ENCODE data around the gene PCBP1.
A peak's percentile ranks its signal among the peaks of the same experiment; 100 is the strongest.
"Not testable (repeated sequence)": the region's sequence is repeated elsewhere in the genome, so short reads cannot be mapped to it uniquely, and the experiment has no call there.

Gene PCBP1

GRCh38 chr2:70083344-70084156 lies 3.7 kb upstream of the PCBP1 start:
- DNase-seq = no peak

DNA sequence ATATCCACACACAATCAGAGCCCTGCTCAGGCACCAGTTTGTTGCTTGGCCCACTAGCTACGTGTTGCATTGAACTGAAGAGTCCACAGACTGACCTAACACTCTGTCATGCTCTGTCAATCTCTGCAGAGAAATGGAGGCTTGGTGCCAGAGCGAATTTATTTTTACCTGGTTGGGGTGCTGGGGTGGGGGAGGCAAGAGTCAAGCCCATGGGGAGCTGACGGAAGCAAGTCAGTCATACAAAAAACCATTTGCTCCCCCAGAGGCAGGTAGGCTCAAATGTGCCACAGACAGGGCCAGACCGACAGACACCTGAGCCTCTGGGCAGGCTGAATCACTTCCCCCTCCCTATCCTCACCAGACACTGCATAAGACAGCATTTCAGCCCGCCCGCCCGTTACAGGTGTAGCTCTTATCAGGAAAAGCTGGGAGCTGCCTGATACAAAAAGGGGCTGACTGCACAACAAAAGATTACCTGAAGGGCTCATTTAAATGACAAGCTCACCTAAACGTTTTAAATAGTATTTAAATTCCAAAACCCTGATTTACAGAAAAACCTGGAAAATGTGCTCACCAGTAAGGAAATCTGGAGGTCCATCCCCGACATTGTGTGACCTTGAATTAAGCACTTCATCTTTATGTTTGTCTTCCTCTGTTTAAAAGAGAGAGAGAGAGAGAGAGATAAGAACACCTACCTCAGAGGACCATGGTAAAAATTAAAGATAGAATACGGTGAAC lies 2.1 kb upstream of the PCBP1 start:
- peak; percentile 39 to 67 (median 50) for DNase-seq

GRCh38 chr2:70085711-70086277 lies 1.5 kb upstream of the PCBP1 start:
- peak in 2 of 6 experiments; percentile 40 to 58 for DNase-seq

- peak in 5 of 6 experiments; percentile 78 to 99 (median 96) for DNase-seq
Observed at GRCh38 chr2:70086278-70086837, 919 bp upstream of the PCBP1 start.

DNA sequence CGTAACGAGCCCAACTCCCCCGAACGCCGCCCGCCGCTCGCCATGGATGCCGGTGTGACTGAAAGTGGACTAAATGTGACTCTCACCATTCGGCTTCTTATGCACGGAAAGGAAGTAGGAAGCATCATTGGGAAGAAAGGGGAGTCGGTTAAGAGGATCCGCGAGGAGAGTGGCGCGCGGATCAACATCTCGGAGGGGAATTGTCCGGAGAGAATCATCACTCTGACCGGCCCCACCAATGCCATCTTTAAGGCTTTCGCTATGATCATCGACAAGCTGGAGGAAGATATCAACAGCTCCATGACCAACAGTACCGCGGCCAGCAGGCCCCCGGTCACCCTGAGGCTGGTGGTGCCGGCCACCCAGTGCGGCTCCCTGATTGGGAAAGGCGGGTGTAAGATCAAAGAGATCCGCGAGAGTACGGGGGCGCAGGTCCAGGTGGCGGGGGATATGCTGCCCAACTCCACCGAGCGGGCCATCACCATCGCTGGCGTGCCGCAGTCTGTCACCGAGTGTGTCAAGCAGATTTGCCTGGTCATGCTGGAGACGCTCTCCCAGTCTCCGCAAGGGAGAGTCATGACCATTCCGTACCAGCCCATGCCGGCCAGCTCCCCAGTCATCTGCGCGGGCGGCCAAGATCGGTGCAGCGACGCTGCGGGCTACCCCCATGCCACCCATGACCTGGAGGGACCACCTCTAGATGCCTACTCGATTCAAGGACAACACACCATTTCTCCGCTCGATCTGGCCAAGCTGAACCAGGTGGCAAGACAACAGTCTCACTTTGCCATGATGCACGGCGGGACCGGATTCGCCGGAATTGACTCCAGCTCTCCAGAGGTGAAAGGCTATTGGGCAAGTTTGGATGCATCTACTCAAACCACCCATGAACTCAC lies 673 bp downstream of the PCBP1 start:
- DNase-seq = peak in 3 of 6 experiments; percentile 23 to 65 (median 42)

DNA sequence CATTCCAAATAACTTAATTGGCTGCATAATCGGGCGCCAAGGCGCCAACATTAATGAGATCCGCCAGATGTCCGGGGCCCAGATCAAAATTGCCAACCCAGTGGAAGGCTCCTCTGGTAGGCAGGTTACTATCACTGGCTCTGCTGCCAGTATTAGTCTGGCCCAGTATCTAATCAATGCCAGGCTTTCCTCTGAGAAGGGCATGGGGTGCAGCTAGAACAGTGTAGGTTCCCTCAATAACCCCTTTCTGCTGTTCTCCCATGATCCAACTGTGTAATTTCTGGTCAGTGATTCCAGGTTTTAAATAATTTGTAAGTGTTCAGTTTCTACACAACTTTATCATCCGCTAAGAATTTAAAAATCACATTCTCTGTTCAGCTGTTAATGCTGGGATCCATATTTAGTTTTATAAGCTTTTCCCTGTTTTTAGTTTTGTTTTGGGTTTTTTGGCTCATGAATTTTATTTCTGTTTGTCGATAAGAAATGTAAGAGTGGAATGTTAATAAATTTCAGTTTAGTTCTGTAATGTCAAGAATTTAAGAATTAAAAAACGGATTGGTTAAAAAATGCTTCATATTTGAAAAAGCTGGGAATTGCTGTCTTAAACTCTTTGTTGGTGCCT lies 1.4 kb downstream of the PCBP1 start:
- peak in 1 of 6 experiments; percentile 26 for DNase-seq

GRCh38 chr2:70089220-70089982 lies 2.1 kb downstream of the PCBP1 start:
- DNase-seq = peak in 2 of 6 experiments; percentile 12 to 24

DNA sequence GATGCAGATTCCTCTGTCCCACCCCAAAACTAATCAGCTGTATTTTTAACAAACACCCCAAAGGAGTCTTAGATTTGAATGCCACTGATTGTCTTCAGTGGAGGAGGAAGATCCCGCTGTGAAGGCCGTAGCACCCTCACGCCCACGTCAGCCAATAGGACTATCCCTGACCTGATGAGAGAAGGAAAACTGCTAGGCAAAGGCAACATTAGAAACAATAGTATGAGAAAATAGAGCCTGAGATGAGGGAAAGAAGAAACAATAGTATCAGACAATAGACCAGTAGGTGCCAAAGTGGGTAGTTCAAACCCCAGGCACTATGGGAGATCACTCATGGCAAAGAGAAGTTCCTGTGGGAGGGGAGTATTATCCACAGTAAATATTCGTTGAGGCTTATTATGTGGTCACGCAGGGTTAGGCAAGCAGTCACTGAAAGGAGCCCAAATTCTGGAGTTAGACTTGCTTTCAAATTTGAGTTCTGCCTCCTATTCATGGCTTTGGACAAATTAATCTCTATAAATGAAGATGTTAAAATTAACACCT lies 2.8 kb downstream of the PCBP1 start:
- no peak for DNase-seq

DNA sequence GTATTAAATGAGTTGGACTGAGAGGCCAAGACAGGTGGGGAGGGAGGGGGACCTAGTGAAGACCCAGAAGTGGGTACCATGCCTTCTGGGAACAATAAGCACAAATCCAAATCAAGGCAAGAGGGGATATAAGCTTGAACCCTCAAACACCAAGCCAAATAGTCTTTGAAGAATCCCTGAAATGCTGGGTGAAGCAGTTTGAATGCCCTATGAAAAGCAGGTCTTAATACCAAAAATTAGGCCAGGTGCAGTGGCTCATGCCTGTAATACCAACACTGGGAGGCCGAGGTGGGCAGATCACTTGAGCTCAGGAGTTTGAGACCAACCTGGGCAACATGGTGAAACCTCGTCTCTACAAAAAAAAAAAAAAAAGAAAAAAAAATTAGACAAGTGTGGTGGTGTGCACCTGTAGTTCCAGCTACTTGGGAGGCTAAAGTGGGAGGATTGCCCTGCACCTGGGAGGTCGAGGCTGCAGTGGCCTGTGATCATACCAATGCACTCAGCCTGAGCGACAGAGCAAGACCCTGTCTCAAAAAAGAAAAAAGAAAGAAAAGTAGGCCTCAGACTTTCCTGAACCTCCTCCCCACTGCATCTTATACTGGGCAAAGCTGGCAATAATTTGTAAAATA lies 3.5 kb downstream of the PCBP1 start:
- DNase-seq = no peak

- no peak for DNase-seq
Observed at GRCh38 chr2:70091364-70091763, 4.1 kb downstream of the PCBP1 start.

DNA sequence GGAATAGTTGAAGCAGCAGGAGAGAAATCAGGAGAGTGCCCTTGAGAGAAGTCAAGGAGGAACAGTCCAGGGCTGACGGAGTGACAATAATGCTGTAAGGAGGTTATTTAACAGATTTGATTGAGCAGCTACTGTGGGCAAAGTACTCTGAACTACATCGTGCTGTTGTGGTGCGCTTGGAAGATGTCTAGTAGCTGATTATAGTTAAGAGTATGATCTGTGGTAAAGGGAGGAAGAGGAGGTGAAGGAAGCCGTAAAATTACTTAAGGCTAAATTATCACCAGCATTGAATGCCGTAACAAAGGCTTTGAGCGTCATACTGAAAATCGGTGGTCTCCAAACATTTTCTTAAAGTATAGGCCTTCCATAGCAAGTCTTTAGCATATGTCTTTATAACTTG lies 4.5 kb downstream of the PCBP1 start:
- DNase-seq = peak in 3 of 6 experiments; percentile 4 to 33 (median 19)

DNA sequence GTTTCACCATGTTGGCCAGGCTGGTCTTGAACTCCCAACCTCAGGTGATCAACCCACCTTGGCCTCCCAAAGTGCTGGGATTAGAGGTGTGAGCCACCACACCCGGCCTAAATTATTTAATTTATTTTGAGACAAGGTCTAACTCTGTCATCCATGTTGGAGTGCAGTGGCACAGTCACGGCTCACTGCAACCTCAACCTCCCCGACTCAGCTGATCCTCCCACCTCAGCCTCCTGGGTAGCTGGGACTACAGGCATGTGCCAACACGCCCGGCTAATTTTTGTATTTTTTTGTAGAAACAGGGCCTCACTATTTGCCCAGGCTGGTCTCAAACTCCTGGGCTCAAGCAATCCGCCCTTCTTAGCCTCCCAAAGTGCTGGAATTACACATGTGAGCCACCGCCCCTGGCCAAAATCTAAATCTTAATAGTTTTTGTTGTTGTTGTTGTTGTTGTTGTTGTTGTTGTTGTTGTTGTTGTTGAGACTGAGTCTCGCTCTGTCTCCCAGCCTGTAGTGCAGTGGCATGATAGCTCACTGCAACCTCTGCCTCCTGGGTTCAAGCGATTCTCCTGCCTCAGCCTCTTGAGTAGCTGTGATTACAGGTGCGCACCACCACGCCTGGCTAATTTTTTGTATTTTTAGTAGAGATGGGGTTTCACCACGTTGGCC lies 5.4 kb downstream of the PCBP1 start:
- not testable (repeated sequence) for DNase-seq

GRCh38 chr2:70094171-70094977 lies 7.1 kb downstream of the PCBP1 start:
- no peak for DNase-seq

GRCh38 chr2:70094978-70095719 lies 7.9 kb downstream of the PCBP1 start:
- DNase-seq = peak; percentile 20 to 77 (median 62)

- DNase-seq = no peak
Observed at GRCh38 chr2:70095720-70096670, 8.7 kb downstream of the PCBP1 start.

GRCh38 chr2:70098032-70098431 lies 10.8 kb downstream of the PCBP1 start:
- no peak for DNase-seq

- DNase-seq = no peak
Observed at GRCh38 chr2:70099270-70099669, 12.0 kb downstream of the PCBP1 start.

Measured in stimulated activated naive CD4-positive, alpha-beta T cell (primary cell).